GM06990 (cell line): ENCODE results near the gene GALC.

Experiments
- DNase-seq: peaks from one replicate; pipeline ENCODE4 v3.0.0-alpha.2; 2011; ENCODE audit not compliant: insufficient read length; ENCODE audit errors: extremely low read depth
- H3K27me3 ChIP-seq: replicated peaks from 2 replicates; pipeline ENCODE4 v1.6.0; 2011; ENCODE audit warnings: low read length; ENCODE audit not compliant: control insufficient read depth, insufficient read depth
- H3K36me3 ChIP-seq: 2 replicates; pipeline ENCODE4 v1.5.1; 2011; ENCODE audit warnings: low read length; ENCODE audit not compliant: control insufficient read depth, insufficient read depth
- H3K4me3 ChIP-seq: replicated peaks from 2 replicates; pipeline ENCODE4 v1.5.1; 2011; ENCODE audit warnings: low read depth, mild to moderate bottlenecking, control low read depth, low read length
- TF ChIP-seq, protein P1 (sequence below): IDR thresholded peaks from 2 replicates; pipeline ENCODE4 v1.5.1; 2011; ENCODE audit warnings: low read length, control low read depth, mild to moderate bottlenecking, inconsistent platforms; ENCODE audit not compliant: insufficient read depth, poor library complexity, severe bottlenecking

GALC gene

GRCh38 chr14:88005978-88006851, 13.2 kb upstream of the GALC start:
- H3K27me3 ChIP-seq: no peaks in the 10 kb centered on the region
- TF ChIP-seq, protein P1, sequence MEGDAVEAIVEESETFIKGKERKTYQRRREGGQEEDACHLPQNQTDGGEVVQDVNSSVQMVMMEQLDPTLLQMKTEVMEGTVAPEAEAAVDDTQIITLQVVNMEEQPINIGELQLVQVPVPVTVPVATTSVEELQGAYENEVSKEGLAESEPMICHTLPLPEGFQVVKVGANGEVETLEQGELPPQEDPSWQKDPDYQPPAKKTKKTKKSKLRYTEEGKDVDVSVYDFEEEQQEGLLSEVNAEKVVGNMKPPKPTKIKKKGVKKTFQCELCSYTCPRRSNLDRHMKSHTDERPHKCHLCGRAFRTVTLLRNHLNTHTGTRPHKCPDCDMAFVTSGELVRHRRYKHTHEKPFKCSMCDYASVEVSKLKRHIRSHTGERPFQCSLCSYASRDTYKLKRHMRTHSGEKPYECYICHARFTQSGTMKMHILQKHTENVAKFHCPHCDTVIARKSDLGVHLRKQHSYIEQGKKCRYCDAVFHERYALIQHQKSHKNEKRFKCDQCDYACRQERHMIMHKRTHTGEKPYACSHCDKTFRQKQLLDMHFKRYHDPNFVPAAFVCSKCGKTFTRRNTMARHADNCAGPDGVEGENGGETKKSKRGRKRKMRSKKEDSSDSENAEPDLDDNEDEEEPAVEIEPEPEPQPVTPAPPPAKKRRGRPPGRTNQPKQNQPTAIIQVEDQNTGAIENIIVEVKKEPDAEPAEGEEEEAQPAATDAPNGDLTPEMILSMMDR: no peak
- DNase-seq: peak; percentile 75
- no peaks in the 10 kb centered on the region; the same call in 1 of the 2 replicates for H3K36me3 ChIP-seq
- H3K4me3 ChIP-seq: peak overlapping the region; percentile 62

DNA sequence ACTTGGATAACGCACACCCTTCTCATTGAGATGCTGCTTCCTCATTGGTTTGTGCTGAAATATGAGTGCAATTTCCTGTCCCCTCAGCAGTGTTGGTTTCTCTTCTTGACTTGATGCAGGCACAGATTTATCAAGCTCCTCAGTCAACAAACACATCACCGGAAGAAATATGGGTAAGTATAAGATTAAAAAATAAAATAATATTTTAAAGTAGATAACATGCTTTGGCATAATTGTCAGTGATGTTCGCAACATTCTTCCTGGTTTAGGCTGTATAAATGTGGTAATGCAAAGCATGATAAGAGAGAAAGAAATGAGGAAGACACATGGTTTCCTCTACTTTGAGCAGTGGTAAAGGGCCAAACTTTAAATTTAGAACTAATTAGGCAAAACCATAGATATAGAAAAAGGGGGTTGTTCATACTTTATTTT, 12.1 kb upstream of the GALC start, which contains the start of gene GPR65:
TSS of gene GPR65 (plus strand) at position 86 of the 432 bp plus-strand sequence. CDS start 5,713 bp downstream, outside the sequence.
- DNase-seq: peak; percentile 67
- Histone ChIP-seq H3K4me3 (peak within 1 kb of the TSS; percentile 62), H3K36me3 (no peaks in the 10 kb centered on the region), H3K27me3 (no peaks in the 10 kb centered on the region)
- TF ChIP-seq, protein P1: no peak

DNA sequence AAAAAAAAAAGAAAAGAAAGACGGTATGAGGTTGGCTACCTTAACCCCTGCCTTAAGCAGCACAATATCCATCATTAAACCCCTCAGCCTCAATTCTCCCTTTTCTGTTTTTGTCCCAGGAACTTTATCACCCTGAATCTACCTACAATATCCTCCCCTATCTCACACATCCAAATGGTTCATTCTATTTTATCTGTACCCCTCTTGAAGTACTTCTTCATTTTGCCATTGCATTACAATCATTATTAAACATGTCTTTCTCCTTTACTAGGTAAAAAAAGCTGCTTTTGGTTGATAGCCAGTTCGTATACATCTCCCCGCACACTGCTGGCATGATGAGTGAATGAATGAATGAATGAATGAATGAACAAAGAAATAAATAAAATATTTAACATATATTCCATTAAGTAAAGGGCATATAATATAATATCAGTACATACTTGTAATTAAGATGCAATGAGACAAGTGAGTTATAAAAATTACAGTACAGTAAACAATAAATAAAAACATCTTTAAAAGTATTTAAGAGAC, 11.6 kb upstream of the GALC start:
- TF ChIP-seq, protein P1: no peak
- Histone ChIP-seq H3K27me3 (no peaks in the 10 kb centered on the region), H3K4me3 (no peak overlapping the region), H3K36me3 (no peaks in the 10 kb centered on the region)
- DNase-seq: no peak

DNA sequence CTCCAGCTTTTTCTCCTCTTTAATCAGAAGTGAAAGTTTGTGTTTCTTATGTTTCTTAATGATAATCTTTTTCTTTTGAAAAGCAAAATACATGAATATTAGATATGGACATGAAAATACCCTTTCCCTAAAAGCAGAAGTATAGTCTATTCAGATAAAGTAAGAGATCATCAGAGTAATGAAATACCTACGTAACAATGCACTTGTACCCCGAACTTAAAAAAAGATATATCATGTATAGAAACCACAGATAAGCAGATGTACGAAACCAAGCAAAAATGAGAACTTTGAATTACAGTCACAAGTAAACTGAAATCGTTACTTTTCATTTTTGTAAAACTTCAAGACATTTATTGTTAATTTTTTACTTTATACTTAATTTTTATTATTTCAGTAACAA, 10.4 kb upstream of the GALC start:
- H3K27me3 ChIP-seq: no peaks in the 10 kb centered on the region
- H3K4me3 ChIP-seq: no peak overlapping the region
- no peak for DNase-seq
- H3K36me3 ChIP-seq: no peaks in the 10 kb centered on the region
- TF ChIP-seq, protein P1: no peak

GRCh38 chr14:88002421-88003075, 9.6 kb upstream of the GALC start:
- no peaks in the 10 kb centered on the region for H3K27me3 ChIP-seq
- no peaks in the 10 kb centered on the region for H3K36me3 ChIP-seq
- TF ChIP-seq, protein P1: no peak
- no peak overlapping the region for H3K4me3 ChIP-seq
- DNase-seq: no peak
